Measurements from ENCODE around the gene PDE7B. TPM values are rescaled to one million over a fixed set of nuclear protein-coding genes. Genes with fewer than 3 reads are reported as not detected.

The PDE7B gene
- total and polyA plus RNA-seq, 2 of the 8 experiments (the other 6 are each of a cell fraction or from before 2014, with no cell fraction given), result not detected

- TF ChIP-seq NANOG (IDR thresholded peaks at IDR 0.05; ENCODE audit: insufficient read depth, low read depth, low read length, poor library complexity, severe bottlenecking) (no peak), CHD2 (IDR thresholded peaks at IDR 0.05; ENCODE audit: low read length) (no peak), RBBP5 (IDR thresholded peaks at IDR 0.05; ENCODE audit: borderline replicate concordance, low read depth, low read length) (no peak), EP300 (IDR thresholded peaks at IDR 0.05; ENCODE audit: borderline replicate concordance in 1 of 2, low read depth in 2 of 2, low read length in 2 of 2) (no peak), BACH1 (IDR thresholded peaks at IDR 0.05; ENCODE audit: low read length) (no peak), TAF1 (IDR thresholded peaks at IDR 0.05; ENCODE audit: low read depth, low read length) (no peak)
These were observed 8.9 kb downstream of the PDE7B start (continued) for GRCh38 chr6:135860361-135860760.

All from H1 (cell line).